Measurements from ENCODE around the gene AFDN. TPM values are rescaled to one million over a fixed set of nuclear protein-coding genes. Genes with fewer than 3 reads are reported as not detected.

Gene AFDN
- total RNA-seq, 1 donor from 2014 or later, result 131 TPM

Other genes with a start within 250 kb of the AFDN start
- not detected for gene KIF25, start 170.8 kb downstream of the AFDN start, total RNA-seq